HL-60 (cell line): ENCODE measurements around the gene NFATC1.

Experiments used
- DNase-seq, 2 experiments: peaks; one replicate each; pipeline ENCODE4 v3.0.0-alpha.2; 2010 to 2020; ENCODE audit warnings: low read depth in 1 of 2, low spot score in 1 of 2
- H3K27ac ChIP-seq: fragments of 250-450 bp; sonication (Bioruptor Pico); replicated peaks from 2 replicates; pipeline ENCODE4 v1.5.1; 2020; ENCODE audit warnings: mild to moderate bottlenecking, moderate library complexity
- H3K27me3 ChIP-seq: fragments of 250-450 bp; sonication (Bioruptor Pico); 2 replicates; pipeline ENCODE4 v1.5.1; 2021; ENCODE audit warnings: mild to moderate bottlenecking, moderate library complexity; ENCODE audit not compliant: insufficient read depth, poor library complexity, severe bottlenecking
- H3K4me3 ChIP-seq: replicated peaks from 2 replicates; pipeline ENCODE4 v1.5.1; 2011; ENCODE audit warnings: mild to moderate bottlenecking, control low read depth, low read length; ENCODE audit not compliant: insufficient read depth
- GABPA ChIP-seq: IDR thresholded peaks from 2 replicates; pipeline ENCODE4 v1.6.1; 2012; ENCODE audit warnings: low read depth
- POLR2AphosphoS5 ChIP-seq: IDR thresholded peaks from 2 replicates; pipeline ENCODE4 v1.6.1; 2012; ENCODE audit warnings: low read depth
- SPI1 ChIP-seq: IDR thresholded peaks from 2 replicates; pipeline ENCODE4 v1.6.1; 2012; ENCODE audit warnings: low read depth, mild to moderate bottlenecking, borderline replicate concordance
- TF ChIP-seq, protein P1 (sequence below): IDR thresholded peaks from 2 replicates; pipeline ENCODE4 v1.6.1; 2012; ENCODE audit warnings: low read depth; ENCODE audit not compliant: insufficient replicate concordance
- TF ChIP-seq, protein P2 (sequence below): IDR thresholded peaks from one replicate; pipeline ENCODE4 v1.5.1; 2011; ENCODE audit warnings: low read length, control low read depth, inconsistent platforms; ENCODE audit not compliant: insufficient read depth

NFATC1 gene

DNA sequence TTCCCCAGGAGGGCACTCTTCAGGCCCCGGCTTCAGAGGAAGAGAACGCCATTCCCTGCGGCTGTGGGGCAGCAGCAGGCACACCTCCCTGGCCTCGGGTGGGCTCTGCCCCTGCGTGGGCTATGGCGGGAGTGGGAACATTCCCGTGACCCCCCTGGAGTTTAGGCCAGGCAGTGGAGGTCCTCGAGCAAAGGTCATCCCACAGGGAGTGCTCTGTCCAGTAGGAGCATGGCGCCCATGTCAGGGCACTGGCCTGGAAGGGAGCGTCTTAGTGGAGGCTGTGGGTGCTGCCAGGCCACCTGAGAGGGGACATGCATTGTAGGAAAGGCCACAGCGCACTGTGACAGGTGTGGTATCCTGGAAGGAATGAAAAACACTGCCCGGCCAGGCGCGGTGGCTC lies 9.2 kb upstream of the NFATC1 start:
- TF ChIP-seq POLR2AphosphoS5: no peak
- no peak for TF ChIP-seq GABPA
- TF ChIP-seq, protein P1, sequence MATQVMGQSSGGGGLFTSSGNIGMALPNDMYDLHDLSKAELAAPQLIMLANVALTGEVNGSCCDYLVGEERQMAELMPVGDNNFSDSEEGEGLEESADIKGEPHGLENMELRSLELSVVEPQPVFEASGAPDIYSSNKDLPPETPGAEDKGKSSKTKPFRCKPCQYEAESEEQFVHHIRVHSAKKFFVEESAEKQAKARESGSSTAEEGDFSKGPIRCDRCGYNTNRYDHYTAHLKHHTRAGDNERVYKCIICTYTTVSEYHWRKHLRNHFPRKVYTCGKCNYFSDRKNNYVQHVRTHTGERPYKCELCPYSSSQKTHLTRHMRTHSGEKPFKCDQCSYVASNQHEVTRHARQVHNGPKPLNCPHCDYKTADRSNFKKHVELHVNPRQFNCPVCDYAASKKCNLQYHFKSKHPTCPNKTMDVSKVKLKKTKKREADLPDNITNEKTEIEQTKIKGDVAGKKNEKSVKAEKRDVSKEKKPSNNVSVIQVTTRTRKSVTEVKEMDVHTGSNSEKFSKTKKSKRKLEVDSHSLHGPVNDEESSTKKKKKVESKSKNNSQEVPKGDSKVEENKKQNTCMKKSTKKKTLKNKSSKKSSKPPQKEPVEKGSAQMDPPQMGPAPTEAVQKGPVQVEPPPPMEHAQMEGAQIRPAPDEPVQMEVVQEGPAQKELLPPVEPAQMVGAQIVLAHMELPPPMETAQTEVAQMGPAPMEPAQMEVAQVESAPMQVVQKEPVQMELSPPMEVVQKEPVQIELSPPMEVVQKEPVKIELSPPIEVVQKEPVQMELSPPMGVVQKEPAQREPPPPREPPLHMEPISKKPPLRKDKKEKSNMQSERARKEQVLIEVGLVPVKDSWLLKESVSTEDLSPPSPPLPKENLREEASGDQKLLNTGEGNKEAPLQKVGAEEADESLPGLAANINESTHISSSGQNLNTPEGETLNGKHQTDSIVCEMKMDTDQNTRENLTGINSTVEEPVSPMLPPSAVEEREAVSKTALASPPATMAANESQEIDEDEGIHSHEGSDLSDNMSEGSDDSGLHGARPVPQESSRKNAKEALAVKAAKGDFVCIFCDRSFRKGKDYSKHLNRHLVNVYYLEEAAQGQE: no peak
- TF ChIP-seq, protein P2, sequence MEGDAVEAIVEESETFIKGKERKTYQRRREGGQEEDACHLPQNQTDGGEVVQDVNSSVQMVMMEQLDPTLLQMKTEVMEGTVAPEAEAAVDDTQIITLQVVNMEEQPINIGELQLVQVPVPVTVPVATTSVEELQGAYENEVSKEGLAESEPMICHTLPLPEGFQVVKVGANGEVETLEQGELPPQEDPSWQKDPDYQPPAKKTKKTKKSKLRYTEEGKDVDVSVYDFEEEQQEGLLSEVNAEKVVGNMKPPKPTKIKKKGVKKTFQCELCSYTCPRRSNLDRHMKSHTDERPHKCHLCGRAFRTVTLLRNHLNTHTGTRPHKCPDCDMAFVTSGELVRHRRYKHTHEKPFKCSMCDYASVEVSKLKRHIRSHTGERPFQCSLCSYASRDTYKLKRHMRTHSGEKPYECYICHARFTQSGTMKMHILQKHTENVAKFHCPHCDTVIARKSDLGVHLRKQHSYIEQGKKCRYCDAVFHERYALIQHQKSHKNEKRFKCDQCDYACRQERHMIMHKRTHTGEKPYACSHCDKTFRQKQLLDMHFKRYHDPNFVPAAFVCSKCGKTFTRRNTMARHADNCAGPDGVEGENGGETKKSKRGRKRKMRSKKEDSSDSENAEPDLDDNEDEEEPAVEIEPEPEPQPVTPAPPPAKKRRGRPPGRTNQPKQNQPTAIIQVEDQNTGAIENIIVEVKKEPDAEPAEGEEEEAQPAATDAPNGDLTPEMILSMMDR: no peak
- no peak for TF ChIP-seq SPI1
- DNase-seq: no peak
- no peaks in the 10 kb centered on the region for H3K27me3 ChIP-seq
- H3K4me3 ChIP-seq: no peak overlapping the region
- no peak overlapping the region for H3K27ac ChIP-seq

DNA sequence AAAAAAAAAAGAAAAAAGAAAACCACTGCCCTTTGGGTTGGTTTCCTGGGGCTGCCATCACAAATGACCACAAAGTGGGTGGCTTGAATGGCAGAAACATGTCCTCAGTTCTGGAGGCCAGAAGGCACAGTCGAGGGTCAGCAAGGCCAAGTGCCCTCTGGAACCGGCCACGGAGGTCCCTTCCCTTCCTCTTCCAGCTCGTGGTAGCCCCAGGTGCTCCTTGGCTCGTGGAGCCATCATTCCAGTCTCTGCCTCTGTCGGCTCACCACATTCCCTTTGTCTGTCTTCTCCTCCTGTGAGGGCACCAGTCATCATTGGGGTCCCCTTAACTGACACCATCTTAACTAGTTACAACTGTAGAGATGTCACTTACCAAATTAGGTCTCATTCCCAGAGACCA lies 8.5 kb upstream of the NFATC1 start:
- no peak for DNase-seq
- Histone ChIP-seq H3K4me3 (no peak overlapping the region), H3K27me3 (no peaks in the 10 kb centered on the region), H3K27ac (no peak overlapping the region)
- no peak for TF ChIP-seq SPI1

DNA sequence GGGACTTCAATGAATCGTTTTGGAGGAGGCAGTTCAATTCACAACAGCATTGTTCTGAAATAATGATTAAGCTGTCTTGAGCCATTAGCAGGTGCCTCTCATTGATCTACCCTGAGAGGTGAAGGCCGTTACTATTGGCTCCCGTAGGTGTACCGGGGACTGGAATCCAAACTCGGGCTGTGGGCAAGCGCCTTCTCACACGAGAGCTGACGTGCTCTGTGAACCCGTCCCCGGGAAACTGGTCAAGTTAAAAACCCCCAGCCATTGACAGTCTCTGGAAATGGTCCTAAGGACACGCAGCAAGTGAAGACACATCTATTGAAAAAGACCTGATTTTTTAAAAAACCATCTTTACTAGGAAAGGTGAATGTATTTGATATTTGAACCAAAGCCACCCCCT lies 8.1 kb upstream of the NFATC1 start:
- H3K27ac ChIP-seq: no peak overlapping the region
- DNase-seq: no peak
- TF ChIP-seq, protein P1: no peak
- H3K27me3 ChIP-seq: no peaks in the 10 kb centered on the region
- H3K4me3 ChIP-seq: no peak overlapping the region

DNA sequence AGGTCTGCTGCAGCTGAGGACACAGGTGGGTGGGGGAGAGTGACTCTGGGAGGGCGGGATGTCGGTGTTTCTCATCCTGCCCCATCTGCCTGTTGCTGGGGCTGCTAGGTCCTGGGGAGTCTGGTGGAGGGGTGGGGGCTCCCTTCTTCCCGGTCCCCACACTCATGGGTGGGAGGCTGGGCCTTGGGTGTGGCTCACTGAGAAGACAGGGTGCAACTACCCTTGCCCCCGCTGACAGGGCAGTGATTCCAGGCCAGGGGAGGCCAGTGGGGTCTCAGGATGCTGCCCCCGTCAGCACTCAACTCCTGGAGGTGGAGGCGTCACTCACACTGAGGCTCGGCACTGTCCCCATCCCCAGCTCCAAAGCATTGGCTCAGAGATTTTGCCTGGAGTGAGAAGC lies 7.7 kb upstream of the NFATC1 start:
- Histone ChIP-seq H3K4me3 (no peak overlapping the region), H3K27ac (no peak overlapping the region), H3K27me3 (peaks cover 3% of the 10 kb centered on the region)
- DNase-seq: no peak
- TF ChIP-seq, protein P2: no peak
- TF ChIP-seq SPI1 (no peak), GABPA (no peak), POLR2AphosphoS5 (no peak)
- TF ChIP-seq, protein P1: no peak
